Mesendoderm (in vitro differentiated cells): ENCODE data around the gene CCDC7.
"Not testable (repeated sequence)": the region's sequence is repeated elsewhere in the genome, so short reads cannot be mapped to it uniquely, and the experiment has no call there.

Experiments
- DNase-seq: peaks from one replicate; pipeline ENCODE4 v3.0.0; 2013
- H2AK5ac ChIP-seq: 2 replicates; pipeline ENCODE4 v1.6.1; 2013; ENCODE audit warnings: low read length, inconsistent platforms
- H2BK120ac ChIP-seq: 2 replicates; pipeline ENCODE4 v1.6.1; 2013; ENCODE audit warnings: low read depth, mild to moderate bottlenecking, low read length, moderate library complexity, mixed read lengths
- H2BK15ac ChIP-seq: replicated peaks from 2 replicates; pipeline ENCODE4 v1.6.1; 2013; ENCODE audit warnings: low read depth, mild to moderate bottlenecking, moderate library complexity
- H2BK5ac ChIP-seq: 2 replicates; pipeline ENCODE4 v1.6.1; 2013; ENCODE audit warnings: low read length, inconsistent platforms
- H3K18ac ChIP-seq: 2 replicates; pipeline ENCODE4 v1.6.1; 2013; ENCODE audit warnings: mild to moderate bottlenecking, low read length, mixed read lengths
- H3K23ac ChIP-seq: one replicate; pipeline ENCODE4 v1.6.1; 2013; ENCODE audit warnings: low read length
- H3K27ac ChIP-seq: 2 replicates; pipeline ENCODE4 v1.5.1; 2013; ENCODE audit warnings: low read depth, mild to moderate bottlenecking, inconsistent platforms, low read length, moderate library complexity
- H3K27me3 ChIP-seq: 2 replicates; pipeline ENCODE4 v1.6.1; 2013; ENCODE audit warnings: low read length, control low read depth, mild to moderate bottlenecking, inconsistent platforms; ENCODE audit not compliant: insufficient read depth, poor library complexity
- H3K36me3 ChIP-seq: 2 replicates; pipeline ENCODE4 v1.6.1; 2013; ENCODE audit warnings: low read length, inconsistent platforms; ENCODE audit not compliant: control insufficient read depth, insufficient read depth
- H3K4ac ChIP-seq: one replicate; pipeline ENCODE4 v1.6.1; 2013; ENCODE audit warnings: low read depth, mild to moderate bottlenecking, low read length, moderate library complexity
- H3K4me1 ChIP-seq: 2 replicates; pipeline ENCODE4 v1.6.1; 2013; ENCODE audit warnings: low read depth, low read length, inconsistent platforms; ENCODE audit not compliant: control insufficient read depth
- H3K4me2 ChIP-seq: 2 replicates; pipeline ENCODE4 v1.6.1; 2013; ENCODE audit warnings: low read length
- H3K4me3 ChIP-seq: 2 replicates; pipeline ENCODE4 v1.5.1; 2013; ENCODE audit warnings: mild to moderate bottlenecking, low read length
- H3K56ac ChIP-seq: one replicate; pipeline ENCODE4 v1.6.1; 2013; ENCODE audit warnings: low read length
- H3K79me1 ChIP-seq: 2 replicates; pipeline ENCODE4 v1.6.1; 2013; ENCODE audit warnings: low read length, inconsistent platforms
- H3K79me2 ChIP-seq: 2 replicates; pipeline ENCODE4 v1.6.1; 2013; ENCODE audit warnings: mild to moderate bottlenecking, low read length; ENCODE audit not compliant: control insufficient read depth, insufficient read depth
- H3K9ac ChIP-seq: 2 replicates; pipeline ENCODE4 v1.6.1; 2013; ENCODE audit warnings: low read length, inconsistent platforms
- H4K5ac ChIP-seq: one replicate; pipeline ENCODE4 v1.6.1; 2013; ENCODE audit warnings: low read length
- H4K8ac ChIP-seq: one replicate; pipeline ENCODE4 v1.6.1; 2013; ENCODE audit warnings: low read depth, mild to moderate bottlenecking, control low read depth, low read length, moderate library complexity
- WGBS: extraction: QIAGEN DNeasy Blood & Tissue Kit; methylation state at CpG from one replicate; pipeline ENCODE4 v1.1.7; 2013; ENCODE audit warnings: low lambda C conversion rate, missing lambda C conversion rate; ENCODE audit not compliant: insufficient coverage; ENCODE audit errors: extremely low coverage; 5-methylcytosine and 5-hydroxymethylcytosine counted together

CCDC7 gene

DNA sequence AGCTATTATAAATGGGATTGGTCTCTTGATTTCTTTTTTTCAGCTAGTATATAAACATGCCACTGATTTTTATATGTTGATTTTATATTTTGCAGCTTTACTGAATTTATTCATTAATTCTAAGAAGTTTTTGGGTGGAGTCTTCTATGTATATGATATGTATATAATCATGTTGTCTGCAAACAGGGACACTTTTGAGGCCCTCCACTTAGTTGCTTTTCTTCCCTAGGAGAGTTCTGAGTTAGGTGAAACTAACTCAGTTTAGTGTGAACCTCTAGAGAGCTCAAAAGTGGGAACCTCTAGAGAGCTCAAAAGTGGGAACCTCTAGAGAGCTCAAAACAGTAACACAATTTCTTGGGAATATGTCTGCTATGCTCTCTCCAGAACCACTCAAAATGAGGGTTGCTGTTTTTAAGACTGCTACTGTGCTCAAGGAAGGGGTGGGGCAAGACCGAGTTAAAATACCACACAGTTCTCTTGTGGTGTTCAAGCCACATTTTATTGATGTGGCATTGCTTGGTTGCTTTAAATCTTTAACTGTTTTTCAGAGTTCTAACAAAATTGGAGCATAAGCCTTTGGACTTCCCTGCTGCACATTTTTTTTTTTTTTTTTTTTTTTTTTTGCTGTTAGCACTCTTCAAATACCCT is 13.2 kb downstream of the CCDC7 start:
- Histone ChIP-seq H3K27ac (no peak overlapping the region), H3K56ac (no peak overlapping the region), H2BK15ac (no peak overlapping the region), H2BK120ac (no peak overlapping the region), H3K4me3 (no peak overlapping the region), H3K36me3 (no peaks in the 10 kb centered on the region), H3K4ac (no peak overlapping the region), H3K4me2 (no peak overlapping the region), H2AK5ac (no peak overlapping the region), H3K27me3 (no peaks in the 10 kb centered on the region), H3K18ac (no peak overlapping the region), H3K79me2 (no peaks in the 10 kb centered on the region), H4K5ac (no peak overlapping the region), H4K8ac (no peak overlapping the region), H3K79me1 (no peaks in the 10 kb centered on the region), H3K4me1 (no peaks in the 10 kb centered on the region), H2BK5ac (no peak overlapping the region), H3K23ac (no peak overlapping the region), H3K9ac (no peak overlapping the region)
- no peak for DNase-seq
- no CpG with 5 or more reads among the region's 1 CpG for WGBS

DNA sequence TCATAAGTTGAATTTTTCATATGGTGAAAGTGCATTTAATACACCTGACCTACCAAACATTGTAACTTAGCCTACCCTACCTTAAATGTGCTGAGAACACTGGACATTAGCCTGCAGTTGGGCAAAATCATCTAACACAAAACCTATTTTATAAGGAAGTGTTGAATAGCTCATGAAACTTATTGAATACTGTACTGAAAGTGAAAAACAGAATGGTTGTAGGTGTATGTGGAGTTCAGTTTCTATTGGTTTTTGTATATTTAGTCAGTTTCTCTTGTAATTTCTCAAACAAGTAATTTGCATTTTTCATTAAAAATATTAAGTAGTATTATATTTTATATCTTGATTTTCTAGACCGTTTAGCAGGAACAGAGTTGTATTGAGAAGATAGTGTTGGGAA is 15.3 kb downstream of the CCDC7 start:
- Histone ChIP-seq H2AK5ac (no peak overlapping the region), H3K4me1 (no peaks in the 10 kb centered on the region), H3K56ac (no peak overlapping the region), H3K79me2 (no peaks in the 10 kb centered on the region), H3K4me2 (no peak overlapping the region), H2BK15ac (no peak overlapping the region), H3K36me3 (no peaks in the 10 kb centered on the region), H3K4me3 (no peak overlapping the region), H3K27me3 (no peaks in the 10 kb centered on the region), H3K23ac (no peak overlapping the region), H2BK120ac (no peak overlapping the region), H4K5ac (no peak overlapping the region), H3K27ac (no peak overlapping the region), H4K8ac (no peak overlapping the region), H2BK5ac (no peak overlapping the region), H3K4ac (no peak overlapping the region), H3K18ac (no peak overlapping the region), H3K9ac (no peak overlapping the region), H3K79me1 (no peaks in the 10 kb centered on the region)
- 100% methylated on average over 1 of the region's 1 CpG for WGBS
- no peak for DNase-seq

DNA sequence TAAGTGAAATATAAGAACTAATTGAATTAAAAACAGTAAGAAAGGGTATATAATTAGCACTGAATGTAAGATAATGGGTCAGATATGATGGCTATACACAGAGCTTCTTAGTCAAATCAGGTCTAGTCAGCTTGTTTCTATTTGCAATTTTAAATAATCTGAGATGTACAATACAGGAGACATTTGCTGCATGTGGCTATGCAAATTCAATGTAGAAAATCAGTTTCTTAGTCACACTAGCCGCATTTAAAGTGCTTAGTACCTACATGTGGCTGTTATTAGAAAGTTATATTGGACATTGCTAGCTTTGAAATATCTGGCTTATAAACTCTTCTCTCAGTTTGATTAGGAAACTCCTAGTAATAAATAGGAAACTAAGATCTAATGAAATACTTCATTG is 25.3 kb downstream of the CCDC7 start:
- Histone ChIP-seq H3K79me1 (no peaks in the 10 kb centered on the region), H2BK15ac (no peak overlapping the region), H4K5ac (no peak overlapping the region), H3K18ac (no peak overlapping the region), H3K23ac (no peak overlapping the region), H3K9ac (no peak overlapping the region), H2BK120ac (no peak overlapping the region), H2AK5ac (no peak overlapping the region), H3K4me2 (no peak overlapping the region), H3K4me1 (no peaks in the 10 kb centered on the region), H3K27me3 (no peaks in the 10 kb centered on the region), H3K36me3 (no peaks in the 10 kb centered on the region), H3K4ac (no peak overlapping the region), H3K79me2 (no peaks in the 10 kb centered on the region), H3K27ac (no peak overlapping the region), H2BK5ac (no peak overlapping the region), H3K56ac (no peak overlapping the region), H4K8ac (no peak overlapping the region), H3K4me3 (no peak overlapping the region)
- no CpG with 5 or more reads among the region's 1 CpG for WGBS
- no peak for DNase-seq

DNA sequence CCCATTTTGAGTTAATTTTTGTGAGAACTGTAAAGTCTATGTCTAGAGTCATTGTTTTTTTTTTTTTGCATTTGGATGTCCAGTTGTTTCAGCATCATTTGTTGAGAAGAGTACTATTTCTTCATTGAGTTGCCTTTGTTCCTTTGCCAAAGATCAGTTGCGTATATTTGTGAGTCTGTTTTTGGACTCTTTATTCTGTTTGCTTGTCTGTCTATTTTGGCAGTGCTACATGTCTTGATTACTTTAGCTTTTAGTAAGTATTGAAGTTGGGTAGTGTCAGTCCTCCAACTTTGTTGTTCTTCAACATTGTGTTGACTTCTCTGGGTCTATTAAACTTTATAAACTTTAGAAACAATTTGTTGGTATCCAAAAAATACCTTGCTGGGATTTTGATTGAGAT is 31.6 kb downstream of the CCDC7 start:
- no peak overlapping the region for H3K56ac ChIP-seq
- H3K23ac ChIP-seq: no peak overlapping the region
- H3K4me1 ChIP-seq: no peaks in the 10 kb centered on the region
- H3K18ac ChIP-seq: no peak overlapping the region
- H4K8ac ChIP-seq: no peak overlapping the region
- no peak for DNase-seq
- H3K79me1 ChIP-seq: no peaks in the 10 kb centered on the region
- H2BK120ac ChIP-seq: no peak overlapping the region
- H3K79me2 ChIP-seq: no peaks in the 10 kb centered on the region
- H3K4me3 ChIP-seq: no peak overlapping the region
- H3K4me2 ChIP-seq: no peak overlapping the region
- no peak overlapping the region for H4K5ac ChIP-seq
- no peak overlapping the region for H3K4ac ChIP-seq
- no peak overlapping the region for H2BK5ac ChIP-seq
- no CpG with 5 or more reads among the region's 1 CpG for WGBS
- no peak overlapping the region for H2BK15ac ChIP-seq
- H3K36me3 ChIP-seq: no peaks in the 10 kb centered on the region
- H3K27me3 ChIP-seq: no peaks in the 10 kb centered on the region
- no peak overlapping the region for H2AK5ac ChIP-seq
- no peak overlapping the region for H3K9ac ChIP-seq
- H3K27ac ChIP-seq: no peak overlapping the region

DNA sequence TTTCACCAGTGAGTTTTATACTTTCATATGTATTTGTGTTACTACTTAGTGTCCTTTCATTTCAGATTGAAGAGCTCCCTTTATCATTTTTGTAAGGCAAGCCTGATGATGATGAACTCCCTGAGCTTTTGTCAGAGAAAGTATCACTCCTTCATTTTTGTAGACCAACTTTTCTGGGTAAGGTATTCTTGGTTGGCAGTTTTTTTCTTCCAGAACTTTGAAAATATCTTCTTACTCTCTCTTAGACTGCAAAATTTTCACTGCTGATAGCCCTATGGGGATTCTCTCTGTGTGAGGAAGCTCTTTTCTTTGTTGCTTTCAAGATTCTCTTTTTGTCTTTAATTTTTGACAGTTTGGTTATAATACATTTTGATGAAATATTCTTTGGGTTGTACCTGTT is 35.7 kb downstream of the CCDC7 start:
- Histone ChIP-seq H3K4me3 (no peak overlapping the region), H3K18ac (no peak overlapping the region), H2AK5ac (no peak overlapping the region), H3K9ac (no peak overlapping the region), H4K5ac (no peak overlapping the region), H3K56ac (no peak overlapping the region), H4K8ac (no peak overlapping the region), H2BK15ac (no peak overlapping the region), H3K79me2 (no peaks in the 10 kb centered on the region), H3K79me1 (no peaks in the 10 kb centered on the region), H3K4ac (no peak overlapping the region), H3K27me3 (no peaks in the 10 kb centered on the region), H2BK5ac (no peak overlapping the region), H2BK120ac (no peak overlapping the region), H3K4me1 (no peaks in the 10 kb centered on the region), H3K27ac (no peak overlapping the region), H3K23ac (no peak overlapping the region), H3K36me3 (no peaks in the 10 kb centered on the region), H3K4me2 (no peak overlapping the region)
- DNase-seq: no peak

DNA sequence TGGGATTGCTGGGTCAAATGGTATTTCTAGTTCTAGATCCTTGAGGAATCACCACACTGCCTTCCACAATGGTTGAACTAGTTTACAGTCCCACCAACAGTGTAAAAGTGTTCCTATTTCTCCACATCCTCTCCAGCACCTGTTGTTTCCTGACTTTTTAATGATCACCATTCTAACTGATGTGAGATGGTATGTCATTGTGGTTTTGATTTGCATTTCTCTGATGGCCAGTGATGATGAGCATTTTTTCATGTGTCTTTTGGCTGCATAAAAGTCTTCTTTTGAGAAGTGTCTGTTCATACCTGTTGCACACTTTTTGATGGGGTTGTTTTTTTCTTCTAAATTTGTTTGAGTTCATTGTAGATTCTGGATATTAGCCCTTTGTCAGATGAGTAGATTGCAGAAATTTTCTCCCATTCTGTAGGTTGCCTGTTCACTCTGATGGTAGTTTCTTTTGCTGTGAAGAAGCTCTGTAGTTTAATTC is 37.1 kb downstream of the CCDC7 start:
- H3K27ac ChIP-seq, H4K5ac ChIP-seq, H3K18ac ChIP-seq, H2BK120ac ChIP-seq, H3K4ac ChIP-seq, H3K79me2 ChIP-seq, H3K23ac ChIP-seq, H3K79me1 ChIP-seq, H2BK15ac ChIP-seq, H3K9ac ChIP-seq, H2AK5ac ChIP-seq, H4K8ac ChIP-seq, H3K27me3 ChIP-seq, H3K36me3 ChIP-seq, H3K4me1 ChIP-seq, H2BK5ac ChIP-seq, H3K4me2 ChIP-seq, H3K4me3 ChIP-seq, DNase-seq, H3K56ac ChIP-seq: not testable (repeated sequence)
